ENCODE measurements around the gene SLC22A17.

Gene SLC22A17

GRCh38 chr14:23381871-23382270 is 29.2 kb upstream of the SLC22A17 start:
- DNase-seq, result no peak

GRCh38 chr14:23380976-23381375 is 28.3 kb upstream of the SLC22A17 start:
- no peak for DNase-seq

DNA sequence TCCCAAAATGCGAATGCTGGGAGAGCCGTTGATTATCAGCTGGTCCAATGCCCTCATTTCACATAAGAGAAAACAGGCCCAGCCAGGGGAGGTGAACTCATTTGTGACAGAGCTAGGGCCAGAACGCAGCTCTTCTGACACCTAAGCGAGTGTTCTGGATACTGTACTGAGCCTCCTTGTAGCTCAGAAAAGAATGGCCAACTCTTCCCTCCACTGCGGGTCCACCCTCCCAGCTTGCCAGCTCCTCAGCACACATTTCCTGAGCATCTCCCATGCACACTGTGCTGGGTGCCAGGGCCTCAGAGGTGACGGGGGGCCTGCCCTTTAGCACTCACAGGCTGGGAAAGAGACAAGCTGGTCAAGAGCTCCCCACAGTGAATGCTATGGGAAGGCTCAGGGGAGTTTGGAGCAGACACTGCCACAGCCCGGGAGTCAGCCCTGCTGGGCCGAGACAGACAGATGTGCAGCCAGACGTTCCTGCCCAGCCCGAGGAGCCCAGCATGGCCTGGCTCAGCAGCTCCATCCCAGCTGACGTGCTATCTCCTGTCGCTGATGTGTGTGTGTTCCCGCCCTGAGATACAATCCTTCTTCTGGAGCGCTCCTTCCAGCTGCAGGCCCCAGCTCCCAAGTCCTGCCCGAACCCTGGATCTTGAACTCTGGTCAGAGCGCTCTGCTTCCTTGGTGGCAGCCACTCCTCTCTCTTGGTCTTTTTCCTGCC is 27.7 kb upstream of the SLC22A17 start:
- no peak for DNase-seq

GRCh38 chr14:23379366-23380196 is 26.9 kb upstream of the SLC22A17 start:
- DNase-seq, result peak; percentile 12 to 56 (median 40)

DNA sequence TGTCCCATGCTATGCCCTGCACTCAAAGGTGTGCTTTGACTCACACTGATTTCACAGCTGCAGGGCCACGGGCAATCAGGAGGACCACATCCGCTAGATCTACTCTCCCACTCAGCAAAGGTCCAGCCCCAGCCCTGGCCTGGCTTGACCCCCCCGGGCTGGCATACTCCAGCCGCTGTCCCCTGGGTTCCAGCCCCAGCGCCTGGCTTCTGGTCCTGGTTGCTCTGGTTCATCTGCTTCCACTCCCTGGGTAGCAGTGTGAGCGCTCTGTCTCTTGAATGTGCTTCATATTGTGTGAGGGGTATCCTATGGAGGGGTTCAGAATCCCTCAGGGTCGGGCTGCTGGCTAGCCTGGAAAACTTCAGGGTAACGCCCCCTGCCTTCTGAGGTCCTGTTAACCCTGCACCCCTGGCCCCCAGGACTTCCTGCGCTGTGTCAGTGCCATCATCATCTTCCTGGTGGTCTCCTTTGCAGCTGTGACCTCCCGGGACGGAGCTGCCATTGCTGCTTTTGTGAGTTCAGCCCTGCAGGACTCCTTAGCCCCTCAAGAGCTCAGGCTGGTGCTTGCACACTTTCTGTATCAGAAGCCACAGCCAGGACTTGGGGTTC is 26.0 kb upstream of the SLC22A17 start:
- no peak for DNase-seq

GRCh38 chr14:23377573-23378563 is 25.2 kb upstream of the SLC22A17 start:
- DNase-seq, result no peak

DNA sequence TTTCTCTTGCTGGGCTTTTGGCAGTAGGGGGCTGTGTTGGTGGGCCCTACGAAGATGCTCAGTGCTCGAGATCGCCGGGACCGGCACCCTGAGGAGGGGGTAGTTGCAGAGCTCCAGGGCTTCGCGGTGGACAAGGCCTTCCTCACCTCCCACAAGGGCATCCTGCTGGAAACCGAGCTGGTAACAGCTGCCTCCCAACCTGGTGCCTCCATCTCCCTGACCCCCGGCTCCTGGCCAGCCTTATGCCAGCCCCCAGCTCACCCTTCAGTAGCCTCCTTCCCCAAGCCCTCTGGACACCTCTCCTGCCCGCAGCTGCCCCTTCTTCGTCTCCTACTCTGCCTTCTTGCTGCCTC is 24.5 kb upstream of the SLC22A17 start:
- DNase-seq, result no peak

DNA sequence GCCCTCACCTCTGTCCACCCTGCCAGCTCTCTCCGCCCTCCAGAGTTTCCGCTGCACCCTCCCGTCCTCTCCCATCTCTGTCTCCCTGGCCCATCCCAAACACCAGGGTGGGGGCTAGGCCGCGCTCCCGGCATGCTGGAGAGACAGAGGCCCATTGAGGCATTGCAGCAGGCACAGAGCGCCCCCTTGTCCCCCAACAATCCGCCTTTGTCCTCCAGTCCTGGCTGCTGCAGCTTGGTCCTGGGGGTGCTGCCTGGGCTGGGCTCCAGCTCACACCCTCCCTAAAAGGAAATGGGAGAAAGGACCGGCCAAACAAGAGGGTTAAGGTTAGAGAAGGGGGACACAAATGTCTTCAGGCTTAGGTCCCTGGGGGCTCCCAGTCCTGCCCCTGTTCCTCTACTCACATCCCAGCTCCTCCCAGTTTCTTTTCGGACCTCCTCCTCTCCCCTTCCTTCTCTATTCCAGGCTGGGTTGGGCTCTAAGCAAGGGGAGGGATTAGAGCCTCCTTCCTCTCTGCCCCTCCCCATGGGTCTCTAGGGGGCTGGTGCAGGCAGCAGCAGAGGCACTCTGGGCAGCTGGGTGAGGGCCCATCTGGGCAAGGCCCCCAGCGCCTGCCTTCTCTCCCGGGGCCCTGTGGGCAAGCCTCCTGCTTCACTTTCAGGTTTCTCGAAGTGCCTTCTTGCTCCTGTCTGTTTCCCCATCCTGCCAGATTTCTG is 24.0 kb upstream of the SLC22A17 start, which contains the start of gene CMTM5:
Gene CMTM5 (plus strand): TSS at position 565 of the 716 bp plus-strand sequence. CDS start 206 bp downstream, outside the sequence.
- DNase-seq, result no peak

DNA sequence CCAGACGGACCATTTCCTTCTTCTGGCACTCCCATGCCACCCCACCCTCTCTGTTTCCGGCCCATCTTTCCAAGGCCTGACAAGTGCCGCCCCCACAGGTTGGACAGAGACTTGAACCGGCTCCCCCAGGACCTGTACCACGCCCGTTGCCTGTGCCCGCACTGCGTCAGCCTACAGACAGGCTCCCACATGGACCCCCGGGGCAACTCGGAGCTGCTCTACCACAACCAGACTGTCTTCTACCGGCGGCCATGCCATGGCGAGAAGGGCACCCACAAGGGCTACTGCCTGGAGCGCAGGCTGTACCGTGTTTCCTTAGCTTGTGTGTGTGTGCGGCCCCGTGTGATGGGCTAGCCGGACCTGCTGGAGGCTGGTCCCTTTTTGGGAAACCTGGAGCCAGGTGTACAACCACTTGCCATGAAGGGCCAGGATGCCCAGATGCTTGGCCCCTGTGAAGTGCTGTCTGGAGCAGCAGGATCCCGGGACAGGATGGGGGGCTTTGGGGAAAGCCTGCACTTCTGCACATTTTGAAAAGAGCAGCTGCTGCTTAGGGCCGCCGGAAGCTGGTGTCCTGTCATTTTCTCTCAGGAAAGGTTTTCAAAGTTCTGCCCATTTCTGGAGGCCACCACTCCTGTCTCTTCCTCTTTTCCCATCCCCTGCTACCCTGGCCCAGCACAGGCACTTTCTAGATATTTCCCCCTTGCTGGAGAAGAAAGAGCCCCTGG is 23.0 kb upstream of the SLC22A17 start:
- no peak for DNase-seq

- no peak for DNase-seq
Observed at GRCh38 chr14:23373041-23373440, 20.4 kb upstream of the SLC22A17 start.

GRCh38 chr14:23372509-23372908 is 19.8 kb upstream of the SLC22A17 start, which contains the start of gene IL25:
IL25 (plus strand) TSS chr14:23372809.
- no peak for DNase-seq

GRCh38 chr14:23371865-23372264 is 19.2 kb upstream of the SLC22A17 start:
- DNase-seq, result no peak

DNA sequence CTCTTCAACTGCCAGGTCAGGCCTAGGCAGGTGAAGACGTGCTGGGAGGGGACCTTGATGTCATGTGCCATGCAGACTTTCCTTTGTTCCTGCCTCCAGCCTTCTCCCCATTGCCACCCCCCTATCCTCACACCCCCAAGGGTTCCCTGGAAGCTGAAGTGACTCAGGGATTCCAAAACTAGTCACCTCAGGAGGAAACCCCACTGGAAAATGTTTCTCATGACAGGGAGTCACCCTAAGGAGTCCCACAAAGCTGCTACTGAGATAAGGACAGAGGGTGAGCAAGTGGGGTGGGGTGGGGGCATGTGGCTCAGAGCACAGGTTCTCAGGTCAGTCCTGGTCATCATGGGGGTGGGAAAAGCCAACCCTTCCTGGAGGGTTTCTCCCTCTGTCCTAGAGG is 17.5 kb upstream of the SLC22A17 start:
- no peak for DNase-seq

DNA sequence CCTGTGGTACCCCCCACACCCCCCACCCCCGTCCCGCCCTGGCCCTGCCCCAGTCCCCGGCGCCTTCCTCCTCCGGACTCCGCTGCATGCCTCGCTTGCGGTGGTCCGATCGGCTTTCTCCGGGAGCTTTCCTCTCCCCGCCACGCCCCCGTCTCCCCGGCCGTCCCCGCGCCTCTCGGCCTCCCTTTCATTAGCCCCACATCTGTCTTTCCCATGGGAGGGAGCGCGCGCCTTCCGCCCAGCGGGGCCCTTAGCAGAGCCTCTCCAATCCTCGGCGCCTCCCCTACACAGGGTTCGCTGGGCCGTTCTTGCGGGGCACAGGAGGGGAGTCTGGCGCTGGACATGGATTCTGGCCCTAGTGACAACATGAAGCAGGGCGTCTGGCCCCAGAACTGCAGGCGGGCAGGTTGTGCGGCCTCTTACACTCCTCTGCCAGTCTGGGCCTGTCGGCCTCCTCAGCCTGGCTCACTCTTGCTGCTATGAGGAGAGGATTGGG is 13.8 kb upstream of the SLC22A17 start:
- no peak for DNase-seq

GRCh38 chr14:23365732-23366425 is 13.2 kb upstream of the SLC22A17 start:
- DNase-seq, result no peak

DNA sequence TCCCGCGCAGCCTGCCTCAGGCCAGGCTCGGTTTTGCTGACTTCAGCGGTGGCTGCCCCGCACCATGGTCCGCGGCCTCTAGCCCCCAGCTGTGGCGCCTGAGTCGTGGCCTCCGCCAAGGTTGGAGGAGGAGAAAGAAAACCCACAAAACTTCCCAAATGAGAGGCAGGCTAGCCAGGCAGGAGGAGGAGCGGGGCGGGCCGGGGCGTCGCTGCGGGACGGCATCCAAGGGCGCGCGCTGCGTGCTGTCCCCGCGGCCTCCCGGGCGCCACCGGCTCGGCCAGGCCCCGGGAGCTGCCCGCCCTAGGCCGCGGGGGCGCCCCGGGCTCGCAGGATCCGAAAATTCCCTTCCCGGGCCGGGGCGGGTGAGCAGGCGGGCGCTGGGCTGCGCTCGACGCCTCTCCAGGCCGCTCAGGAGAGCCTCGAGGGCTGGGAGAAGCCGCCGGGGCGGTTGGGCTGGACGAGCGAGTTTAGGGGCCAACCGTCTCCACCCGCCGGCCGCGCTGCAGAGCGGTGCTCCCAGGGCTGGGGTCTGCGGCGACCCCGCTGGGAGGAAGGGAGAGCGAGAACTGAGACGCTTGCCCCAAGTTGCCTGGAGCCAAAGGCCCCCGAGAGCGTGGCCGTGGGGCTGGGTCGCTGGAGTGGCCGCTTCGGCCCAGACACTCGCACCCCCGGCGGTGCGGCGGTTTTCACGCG is 12.5 kb upstream of the SLC22A17 start, which contains the start of gene EFS:
Gene EFS (minus strand): TSS at position 137 of the 696 bp plus-strand sequence. CDS start 147 bp downstream, outside the sequence.
- DNase-seq, result no peak

- no peak for DNase-seq
Observed at GRCh38 chr14:23364164-23365035, 11.7 kb upstream of the SLC22A17 start.

- DNase-seq, result no peak
Observed at GRCh38 chr14:23362200-23362599, 9.5 kb upstream of the SLC22A17 start.
